ENCODE results near the gene CRIP3.

Gene CRIP3

GRCh38 chr6:43290905-43291355 lies 17.7 kb downstream of the CRIP3 start:
- FAIRE-seq (no peak), DNase-seq (ENCODE audit: insufficient read length, low spot score) (no peak)

GRCh38 chr6:43290339-43290904 lies 18.2 kb downstream of the CRIP3 start:
- FAIRE-seq (no peak), DNase-seq (ENCODE audit: insufficient read length, low spot score) (no peak)

GRCh38 chr6:43287717-43288679 lies 20.6 kb downstream of the CRIP3 start:
- no peak for FAIRE-seq
- no peak for DNase-seq (ENCODE audit: insufficient read length, low spot score)

- DNase-seq (ENCODE audit: insufficient read length, low spot score), result no peak
- FAIRE-seq, result no peak
These were observed 21.5 kb downstream of the CRIP3 start for GRCh38 chr6:43286980-43287716.

- DNase-seq (ENCODE audit: insufficient read length, low spot score), result no peak
- FAIRE-seq, result no peak
These were observed 22.1 kb downstream of the CRIP3 start for GRCh38 chr6:43286456-43286979.

GRCh38 chr6:43285832-43286231 lies 22.8 kb downstream of the CRIP3 start:
- DNase-seq (ENCODE audit: insufficient read length, low spot score) (no peak), FAIRE-seq (no peak)

GRCh38 chr6:43284991-43285781 lies 23.4 kb downstream of the CRIP3 start:
- FAIRE-seq (no peak), DNase-seq (ENCODE audit: insufficient read length, low spot score) (no peak)

GRCh38 chr6:43283905-43284304 lies 24.7 kb downstream of the CRIP3 start:
- FAIRE-seq, result no peak

GRCh38 chr6:43283514-43283901 lies 25.1 kb downstream of the CRIP3 start:
- FAIRE-seq (no peak), DNase-seq (ENCODE audit: insufficient read length, low spot score) (no peak)

More at GRCh38 chr6:43283905-43284304, 24.7 kb downstream of the CRIP3 start:
- DNase-seq (ENCODE audit: insufficient read length, low spot score), result no peak

GRCh38 chr6:43282636-43283513 lies 25.8 kb downstream of the CRIP3 start:
- FAIRE-seq, result no peak
- no peak for DNase-seq (ENCODE audit: insufficient read length, low spot score)

- DNase-seq (ENCODE audit: insufficient read length, low spot score) (no peak), FAIRE-seq (no peak)
These were observed 26.6 kb downstream of the CRIP3 start for GRCh38 chr6:43282060-43282459.

- DNase-seq (ENCODE audit: insufficient read length, low spot score), result no peak
- no peak for FAIRE-seq
These were observed 28.4 kb downstream of the CRIP3 start for GRCh38 chr6:43280234-43280633.

GRCh38 chr6:43278524-43279078 lies 30.0 kb downstream of the CRIP3 start:
- no peak for FAIRE-seq
- no peak for DNase-seq (ENCODE audit: insufficient read length, low spot score)

- no peak for DNase-seq (ENCODE audit: insufficient read length, low spot score)
- FAIRE-seq, result no peak
These were observed 30.7 kb downstream of the CRIP3 start for GRCh38 chr6:43277643-43278523.

GRCh38 chr6:43277306-43277642 lies 31.4 kb downstream of the CRIP3 start:
- DNase-seq (ENCODE audit: insufficient read length, low spot score) (no peak), FAIRE-seq (no peak)

GRCh38 chr6:43276577-43277305 lies 31.9 kb downstream of the CRIP3 start:
- DNase-seq (ENCODE audit: insufficient read length, low spot score), result no peak
- FAIRE-seq, result no peak

GRCh38 chr6:43275801-43276576 lies 32.6 kb downstream of the CRIP3 start:
- FAIRE-seq (peak; percentile 78), DNase-seq (ENCODE audit: insufficient read length, low spot score) (no peak)

Measured in GM19239 (cell line).